GM12865 (cell line): ENCODE data around the gene CSMD2.

Experiments used
- DNase-seq: peaks from one replicate; pipeline ENCODE4 v3.0.0; 2010; ENCODE audit warnings: low read depth
- H3K4me3 ChIP-seq: 2 replicates; pipeline ENCODE4 v1.5.1; 2011; ENCODE audit warnings: mild to moderate bottlenecking, low read depth, low read length, control low read depth
- CTCF ChIP-seq: IDR thresholded peaks from 2 replicates; pipeline ENCODE4 v1.5.1; 2011; ENCODE audit warnings: low read length, control low read depth, low read depth, inconsistent platforms; ENCODE audit not compliant: insufficient read depth; ENCODE audit errors: missing control alignments

CSMD2 gene

GRCh38 chr1:34054920-34055319 lies 110.1 kb downstream of the CSMD2 start:
- TF ChIP-seq CTCF, result no peak
- H3K4me3 ChIP-seq, result no peak overlapping the region
- DNase-seq, result no peak

- no peak for TF ChIP-seq CTCF
- H3K4me3 ChIP-seq, result no peak overlapping the region
- DNase-seq, result no peak
These were observed 111.4 kb downstream of the CSMD2 start for GRCh38 chr1:34053660-34054059.

- no peak overlapping the region for H3K4me3 ChIP-seq
- TF ChIP-seq CTCF, result no peak
- no peak for DNase-seq
These were observed 112.5 kb downstream of the CSMD2 start for GRCh38 chr1:34052565-34052964.

GRCh38 chr1:34050709-34051485 lies 114.1 kb downstream of the CSMD2 start:
- no peak overlapping the region for H3K4me3 ChIP-seq
- TF ChIP-seq CTCF, result no peak
- DNase-seq, result no peak

- no peak for TF ChIP-seq CTCF
These were observed 115.0 kb downstream of the CSMD2 start for GRCh38 chr1:34049994-34050393.

GRCh38 chr1:34049477-34049876 lies 115.6 kb downstream of the CSMD2 start:
- H3K4me3 ChIP-seq, result no peak overlapping the region
- no peak for DNase-seq
- TF ChIP-seq CTCF, result no peak

More at GRCh38 chr1:34049994-34050393, 115.0 kb downstream of the CSMD2 start:
- DNase-seq, result no peak
- H3K4me3 ChIP-seq, result no peak overlapping the region

- no peak for TF ChIP-seq CTCF
- no peak overlapping the region for H3K4me3 ChIP-seq
- no peak for DNase-seq
These were observed 127.2 kb downstream of the CSMD2 start for GRCh38 chr1:34037856-34038255.
